HG02610 (cell line): Measurements from ENCODE around the gene MOB3A.

ENCODE experiments used
- ATAC-seq: cut with Tn5 transposase; IDR thresholded peaks from one replicate; pipeline ENCODE4 v1.9.1; 2021; ENCODE audit warnings: mild to moderate bottlenecking, moderate library complexity; ENCODE audit not compliant: unreplicated experiment

The MOB3A gene

GRCh38 chr19:2047449-2048103 lies 48.5 kb downstream of the MOB3A start:
- no peak for ATAC-seq

- ATAC-seq, result no peak
These were observed 49.1 kb downstream of the MOB3A start for GRCh38 chr19:2047076-2047448.

- no peak for ATAC-seq
These were observed 49.8 kb downstream of the MOB3A start for GRCh38 chr19:2046046-2046907.

GRCh38 chr19:2045501-2046045 lies 50.6 kb downstream of the MOB3A start:
- no peak for ATAC-seq

GRCh38 chr19:2044709-2045500 lies 51.2 kb downstream of the MOB3A start:
- no peak for ATAC-seq

- no peak for ATAC-seq
These were observed 52.0 kb downstream of the MOB3A start for GRCh38 chr19:2043961-2044708.

- ATAC-seq, result no peak
These were observed 52.9 kb downstream of the MOB3A start for GRCh38 chr19:2043251-2043641.

- no peak for ATAC-seq
These were observed 53.5 kb downstream of the MOB3A start for GRCh38 chr19:2042485-2043250.

- peak; percentile 55 for ATAC-seq
These were observed 54.2 kb downstream of the MOB3A start for GRCh38 chr19:2041683-2042484.

GRCh38 chr19:2041433-2041682 lies 54.8 kb downstream of the MOB3A start:
- ATAC-seq, result no peak

- ATAC-seq, result no peak
These were observed 55.3 kb downstream of the MOB3A start for GRCh38 chr19:2040647-2041432.

GRCh38 chr19:2039959-2040646 lies 56.0 kb downstream of the MOB3A start:
- no peak for ATAC-seq

- ATAC-seq, result no peak
These were observed 56.8 kb downstream of the MOB3A start for GRCh38 chr19:2039089-2039958.

- no peak for ATAC-seq
These were observed 57.6 kb downstream of the MOB3A start for GRCh38 chr19:2038284-2039088.

GRCh38 chr19:2037651-2038255 lies 58.4 kb downstream of the MOB3A start:
- ATAC-seq, result no peak

GRCh38 chr19:2036424-2036823 lies 59.7 kb downstream of the MOB3A start:
- no peak for ATAC-seq
